T-helper 17 cell (primary cell): ENCODE measurements around the gene RCAN2. TPM values are rescaled to one million over a fixed set of nuclear protein-coding genes. Genes with fewer than 3 reads are reported as not detected.

Experiments
- ATAC-seq: fragments of 150-1000 bp; cut with Tn5 transposase; 2 replicates; pipeline ENCODE4 v1.10.0; 2021; ENCODE audit warnings: mild to moderate bottlenecking, moderate library complexity
- DNase-seq, 3 donors: peaks; one replicate each; pipeline versions ENCODE4 v3.0.0 to v3.0.0-alpha.2; 2020 to 2021
- H3K9me3 ChIP-seq: one replicate; pipeline ENCODE4 v1.7.0; 2013; ENCODE audit warnings: low read length, mild to moderate bottlenecking; ENCODE audit not compliant: control insufficient read depth, poor library complexity, severe bottlenecking
- H3K27ac Mint-ChIP-seq: one replicate; pipeline ENCODE4 v1.8.0; 2022; ENCODE audit warnings: mild to moderate bottlenecking, moderate library complexity, mixed read lengths
- H3K27me3 Mint-ChIP-seq: one replicate; pipeline ENCODE4 v1.8.0; 2022; ENCODE audit warnings: mixed read lengths
- H3K36me3 Mint-ChIP-seq: one replicate; pipeline ENCODE4 v1.8.0; 2022; ENCODE audit warnings: low read depth, mixed read lengths
- H3K4me1 Mint-ChIP-seq: one replicate; pipeline ENCODE4 v1.8.0; 2022; ENCODE audit warnings: mild to moderate bottlenecking, mixed read lengths
- H3K4me3 Mint-ChIP-seq: one replicate; pipeline ENCODE4 v1.8.0; 2022; ENCODE audit warnings: mild to moderate bottlenecking, moderate library complexity, mixed read lengths
- total RNA-seq, 4 donors: library from RNA in 2 of 4; stranded (reverse) in 2 of 4; gene quantifications; one replicate each; pipeline ENCODE4 v1.2.3 and lab custom pipeline; 2022 to 2026

RCAN2 gene
- total RNA-seq, 2 donors from 2014 or later, result not detected

DNA sequence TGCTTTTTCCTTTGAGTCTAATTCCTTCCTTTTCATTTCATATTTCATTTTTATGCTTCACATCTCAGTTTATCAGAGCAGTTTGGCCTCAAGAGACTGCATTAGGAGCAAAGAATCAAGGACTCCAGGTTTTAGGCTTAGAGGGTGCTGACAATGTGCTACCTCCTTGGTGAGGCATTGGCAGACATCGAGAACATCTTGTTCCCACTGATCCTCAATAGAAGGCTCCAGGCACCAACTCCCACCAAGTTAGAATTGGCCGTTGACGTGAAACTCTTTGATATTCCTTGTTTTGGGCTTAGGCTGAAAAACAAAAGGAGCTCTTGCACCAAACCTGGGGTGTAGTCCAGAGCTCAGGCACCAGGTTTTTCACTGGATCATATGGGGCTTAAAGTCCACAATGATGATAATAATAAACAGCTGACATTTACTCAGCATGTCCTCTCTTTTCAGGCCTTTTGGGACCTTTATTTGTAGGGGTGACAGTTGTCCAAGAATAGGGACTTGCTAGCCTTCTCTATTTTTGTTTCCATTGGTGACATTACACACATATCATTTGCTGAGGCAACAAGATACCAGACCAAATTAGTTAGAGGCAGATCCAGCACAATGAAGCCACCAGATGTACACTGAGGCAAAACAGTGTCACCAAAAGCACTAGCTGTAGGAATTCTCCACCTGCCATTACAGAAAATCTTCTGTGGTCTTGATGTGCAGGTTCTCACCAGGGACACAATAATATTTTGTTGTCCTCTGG is 239.5 kb downstream of the RCAN2 start:
- no peaks in the 10 kb centered on the region for H3K36me3 Mint-ChIP-seq
- H3K9me3 ChIP-seq, result no peaks in the 10 kb centered on the region
- no peak for ATAC-seq
- H3K4me3 Mint-ChIP-seq, result no peak overlapping the region
- H3K27me3 Mint-ChIP-seq, result peaks cover 15% of the 10 kb centered on the region
- no peak overlapping the region for H3K27ac Mint-ChIP-seq
- no peaks in the 10 kb centered on the region for H3K4me1 Mint-ChIP-seq
- DNase-seq, result no peak

DNA sequence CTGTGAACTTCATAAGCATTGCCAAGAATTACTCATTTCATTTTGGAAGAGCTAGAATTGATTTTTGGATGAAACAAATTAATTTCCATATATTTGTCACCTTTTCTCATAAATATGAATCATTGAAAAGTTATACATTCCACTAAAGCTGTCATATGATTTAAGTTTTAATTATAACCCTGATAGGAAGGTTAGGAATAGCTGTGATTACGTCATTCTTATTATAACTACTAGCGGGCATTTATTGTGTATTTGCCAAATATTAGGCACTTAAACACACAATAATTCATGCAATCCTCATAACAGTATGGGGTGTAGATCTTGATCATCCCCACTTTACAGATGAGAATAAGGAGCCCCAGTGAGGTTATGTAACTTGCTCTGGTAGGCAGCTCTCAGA is 243.1 kb downstream of the RCAN2 start:
- Mint-ChIP-seq H3K4me1 (no peaks in the 10 kb centered on the region), H3K4me3 (no peak overlapping the region), H3K27me3 (peaks cover 15% of the 10 kb centered on the region), H3K36me3 (no peaks in the 10 kb centered on the region), H3K27ac (no peak overlapping the region)
- H3K9me3 ChIP-seq, result no peaks in the 10 kb centered on the region
- no peak for DNase-seq
- no peak for ATAC-seq

DNA sequence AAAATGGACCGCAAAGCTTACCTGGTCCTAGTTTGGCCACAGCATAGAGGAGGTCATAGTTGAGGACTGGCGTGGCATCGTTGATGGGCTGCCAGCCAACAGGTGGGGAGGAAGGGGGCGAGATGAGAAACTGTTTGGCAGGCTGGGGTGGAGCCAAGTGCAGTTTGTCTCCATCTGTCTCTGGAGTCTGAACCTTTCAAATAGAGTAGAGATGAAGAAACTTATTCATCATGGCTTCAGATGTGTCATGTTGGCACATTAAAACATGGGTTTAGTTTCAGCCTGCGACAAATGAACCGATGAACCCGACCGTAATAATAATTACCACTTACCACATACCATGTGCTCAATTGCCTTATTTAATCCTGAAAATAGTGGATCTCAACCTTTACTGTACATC is 244.5 kb downstream of the RCAN2 start:
- Mint-ChIP-seq H3K4me1 (peaks cover 2% of the 10 kb centered on the region), H3K27ac (no peak overlapping the region), H3K36me3 (no peaks in the 10 kb centered on the region), H3K4me3 (no peak overlapping the region), H3K27me3 (peaks cover 27% of the 10 kb centered on the region)
- DNase-seq (no peak), ATAC-seq (no peak)
- H3K9me3 ChIP-seq, result no peaks in the 10 kb centered on the region

DNA sequence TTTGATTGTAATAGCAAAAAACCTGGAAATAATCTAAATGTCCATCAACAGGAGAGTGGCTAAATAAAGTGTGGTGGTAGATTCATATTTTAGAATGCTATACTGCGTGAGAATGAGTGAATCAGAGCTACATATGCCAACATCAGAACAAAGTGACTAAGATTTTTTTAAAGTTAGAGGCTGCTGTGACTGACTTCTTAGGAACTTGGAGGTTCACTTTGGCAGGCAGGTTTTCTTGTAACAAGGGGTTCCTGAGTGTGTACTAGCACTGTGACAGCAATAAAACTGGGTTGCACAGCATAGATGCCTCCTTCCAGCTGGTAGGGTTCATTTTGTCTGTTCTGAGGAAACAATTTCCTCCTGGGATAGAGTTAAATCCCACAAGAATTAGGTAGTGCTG is 245.2 kb downstream of the RCAN2 start:
- H3K9me3 ChIP-seq, result no peaks in the 10 kb centered on the region
- DNase-seq (no peak), ATAC-seq (no peak)
- Mint-ChIP-seq H3K36me3 (no peaks in the 10 kb centered on the region), H3K27ac (no peak overlapping the region), H3K4me3 (no peak overlapping the region), H3K4me1 (peaks cover 2% of the 10 kb centered on the region), H3K27me3 (peaks cover 27% of the 10 kb centered on the region)

DNA sequence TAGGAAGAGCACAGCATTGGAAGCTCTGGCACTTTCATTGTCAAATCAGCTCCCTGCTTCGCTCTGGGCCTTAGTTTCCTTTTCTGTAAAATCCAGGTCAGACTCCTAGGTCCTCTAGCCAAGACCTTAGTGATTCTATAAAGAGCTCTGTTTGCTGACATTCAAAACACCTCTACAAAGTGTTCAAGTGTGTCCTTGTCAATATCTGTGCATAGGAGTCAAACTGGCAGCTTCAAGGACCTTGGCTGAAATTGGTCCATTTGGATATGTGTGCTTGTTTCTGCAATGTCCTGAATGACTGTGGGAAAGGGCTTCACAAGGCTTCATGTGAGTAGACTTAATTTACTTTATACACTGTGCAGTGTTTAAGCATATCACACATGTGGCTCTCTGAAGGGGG is 246.6 kb downstream of the RCAN2 start:
- DNase-seq (no peak), ATAC-seq (no peak)
- Mint-ChIP-seq H3K27me3 (peaks cover 31% of the 10 kb centered on the region), H3K4me1 (peaks cover 2% of the 10 kb centered on the region), H3K36me3 (no peaks in the 10 kb centered on the region), H3K4me3 (no peak overlapping the region), H3K27ac (no peak overlapping the region)
- no peaks in the 10 kb centered on the region for H3K9me3 ChIP-seq

DNA sequence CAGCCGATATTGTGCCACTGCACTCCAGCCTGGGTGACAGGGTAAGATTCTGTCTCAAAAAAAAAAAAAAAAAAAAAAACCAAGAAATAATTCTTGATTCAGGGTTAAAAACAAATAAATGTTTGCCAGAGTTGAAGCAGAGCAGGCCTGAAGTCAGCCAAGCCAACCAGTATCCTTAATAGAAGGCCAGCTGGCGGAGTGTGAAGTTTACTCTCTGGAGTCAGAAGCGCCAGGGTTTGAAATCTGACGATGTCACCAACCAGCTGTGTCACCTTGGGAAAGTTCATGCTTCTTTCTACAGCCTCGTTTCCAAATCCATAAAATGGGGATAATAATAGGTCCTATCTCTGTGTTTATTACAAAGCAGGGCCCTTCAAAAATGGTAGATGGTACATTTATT is 247.5 kb downstream of the RCAN2 start:
- Mint-ChIP-seq H3K27ac (no peak overlapping the region), H3K4me1 (peaks cover 2% of the 10 kb centered on the region), H3K27me3 (peaks cover 36% of the 10 kb centered on the region), H3K36me3 (no peaks in the 10 kb centered on the region), H3K4me3 (no peak overlapping the region)
- ATAC-seq, result no peak
- no peaks in the 10 kb centered on the region for H3K9me3 ChIP-seq
- no peak for DNase-seq

DNA sequence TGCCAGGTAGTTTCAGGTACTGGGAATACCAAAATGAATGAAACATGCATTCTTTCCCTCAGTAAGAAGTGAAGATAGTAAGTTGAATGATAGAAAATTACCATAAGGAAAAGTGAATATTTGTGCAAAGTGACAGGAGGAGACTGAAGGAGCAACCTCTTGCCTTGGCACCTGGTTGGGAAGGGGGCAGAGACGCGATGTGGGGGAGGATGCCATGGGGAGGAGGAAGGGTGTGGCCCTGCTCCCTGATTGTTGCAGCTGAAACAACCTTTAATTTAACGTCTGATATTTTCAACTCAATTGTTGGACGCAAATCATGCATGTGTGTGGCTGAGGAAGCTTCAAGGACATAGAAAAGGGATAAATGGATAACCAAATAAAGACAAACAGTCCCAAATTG is 248.3 kb downstream of the RCAN2 start:
- no peaks in the 10 kb centered on the region for H3K9me3 ChIP-seq
- ATAC-seq (no peak), DNase-seq (no peak)
- no peak overlapping the region for H3K4me3 Mint-ChIP-seq
- H3K27me3 Mint-ChIP-seq, result peaks cover 44% of the 10 kb centered on the region
- H3K27ac Mint-ChIP-seq, result no peak overlapping the region
- H3K4me1 Mint-ChIP-seq, result peaks cover 2% of the 10 kb centered on the region
- H3K36me3 Mint-ChIP-seq, result no peaks in the 10 kb centered on the region

DNA sequence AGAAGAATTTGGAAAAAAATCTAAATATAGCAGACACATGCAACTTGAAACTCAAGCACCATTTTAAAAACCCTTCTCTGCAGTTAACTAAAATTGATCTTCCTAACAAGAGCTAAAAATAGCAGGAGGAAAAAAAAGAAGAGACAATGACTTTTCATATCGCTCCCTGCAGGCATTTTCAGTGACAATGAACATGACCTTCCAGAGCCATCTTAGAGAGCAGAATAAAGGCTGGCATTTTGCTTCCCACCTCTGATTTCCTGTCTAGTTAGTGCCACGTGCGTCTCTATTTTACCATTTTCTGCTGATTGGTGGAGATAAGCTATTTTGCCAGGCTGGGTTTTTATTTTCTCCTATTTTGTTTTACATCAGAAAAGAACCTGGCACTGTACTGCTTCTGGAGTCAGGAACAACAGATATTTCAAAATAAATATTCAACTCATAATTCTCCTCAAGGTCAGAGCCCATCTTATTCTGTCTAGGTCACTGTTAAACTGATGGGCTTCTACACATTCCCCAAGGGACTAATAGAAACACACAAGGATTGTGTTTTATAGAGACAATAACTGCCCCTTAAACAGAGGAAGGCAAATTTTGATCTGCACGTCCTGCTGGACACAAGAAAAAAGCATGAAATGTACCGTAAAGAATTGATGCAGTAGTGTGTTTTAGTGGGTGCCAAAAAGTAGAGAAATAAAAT is 250.2 kb downstream of the RCAN2 start:
- ATAC-seq (no peak), DNase-seq (no peak)
- no peak overlapping the region for H3K27ac Mint-ChIP-seq

DNA sequence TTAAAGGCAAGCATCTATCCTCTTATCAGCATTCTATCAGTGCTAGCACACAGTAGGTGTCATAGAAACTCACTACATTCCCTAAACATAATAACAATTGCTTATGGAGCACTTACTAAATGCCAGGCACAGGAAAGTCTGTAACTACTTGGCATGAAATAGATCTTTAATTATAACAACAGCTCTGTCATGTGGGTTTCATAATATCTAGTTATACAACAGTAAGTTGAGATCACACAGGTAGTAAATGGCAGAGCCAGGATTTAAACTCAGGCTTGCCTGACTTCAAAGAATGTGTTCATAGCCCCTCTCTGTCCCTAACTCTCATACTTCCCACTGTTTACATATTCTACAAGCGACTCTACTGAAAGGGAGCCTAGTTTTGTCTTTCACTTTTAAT is 254.5 kb downstream of the RCAN2 start:
- Mint-ChIP-seq H3K36me3 (peaks cover 2% of the 10 kb centered on the region), H3K27ac (no peak overlapping the region), H3K27me3 (peaks cover 48% of the 10 kb centered on the region), H3K4me3 (no peak overlapping the region), H3K4me1 (no peaks in the 10 kb centered on the region)
- DNase-seq (no peak), ATAC-seq (no peak)
- no peaks in the 10 kb centered on the region for H3K9me3 ChIP-seq

More for the DNA sequence above, 250.2 kb downstream of the RCAN2 start:
- Mint-ChIP-seq H3K4me3 (no peak overlapping the region), H3K27me3 (peaks cover 51% of the 10 kb centered on the region), H3K4me1 (peaks cover 2% of the 10 kb centered on the region), H3K36me3 (peaks cover 2% of the 10 kb centered on the region)
- H3K9me3 ChIP-seq, result no peaks in the 10 kb centered on the region

DNA sequence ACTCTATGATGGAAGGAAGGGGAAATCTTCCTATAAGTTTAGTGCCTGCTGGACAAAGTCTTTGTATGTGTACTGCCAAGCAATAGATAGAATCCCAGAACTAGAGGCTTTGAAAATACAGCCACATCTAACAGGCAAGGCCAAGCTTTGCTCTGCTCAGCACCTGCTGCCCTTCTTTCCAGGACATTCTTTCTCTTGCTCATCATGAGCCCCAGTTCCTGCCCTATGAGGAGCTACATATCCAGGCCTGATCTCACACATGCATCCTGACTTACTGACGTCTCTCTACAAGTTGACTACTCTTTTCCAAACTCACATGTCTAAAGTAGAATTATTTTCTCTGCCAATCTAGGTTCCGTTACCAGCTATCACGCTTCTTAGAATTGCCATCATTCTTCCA is 256.0 kb downstream of the RCAN2 start:
- no peak for DNase-seq
- no peak overlapping the region for H3K4me3 Mint-ChIP-seq
- no peak for ATAC-seq
- no peak overlapping the region for H3K27ac Mint-ChIP-seq
- H3K36me3 Mint-ChIP-seq, result peaks cover 2% of the 10 kb centered on the region
- no peaks in the 10 kb centered on the region for H3K4me1 Mint-ChIP-seq
- no peaks in the 10 kb centered on the region for H3K9me3 ChIP-seq
- peaks cover 48% of the 10 kb centered on the region for H3K27me3 Mint-ChIP-seq

DNA sequence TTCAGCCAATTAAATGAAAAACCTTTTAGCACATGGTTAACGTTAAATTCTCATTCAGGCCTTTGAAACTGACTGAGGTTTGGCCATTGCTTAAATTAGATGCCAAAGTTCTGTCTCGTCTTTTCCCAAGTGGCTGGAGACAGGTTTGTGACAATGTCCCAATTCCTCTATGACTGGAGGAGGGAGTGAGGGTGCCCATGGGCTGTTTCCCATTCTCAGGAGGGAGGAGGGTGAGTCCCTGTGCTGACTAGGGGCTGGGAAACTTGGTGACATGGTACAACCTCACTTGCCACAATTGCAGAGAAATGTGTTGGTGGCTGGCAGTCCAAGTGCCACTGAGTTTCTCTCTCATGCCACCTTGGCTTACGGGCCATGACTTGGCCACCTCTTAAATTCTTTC is 256.5 kb downstream of the RCAN2 start:
- H3K36me3 Mint-ChIP-seq, result peaks cover 2% of the 10 kb centered on the region
- no peaks in the 10 kb centered on the region for H3K4me1 Mint-ChIP-seq
- no peak overlapping the region for H3K4me3 Mint-ChIP-seq
- DNase-seq (no peak), ATAC-seq (no peak)
- H3K9me3 ChIP-seq, result no peaks in the 10 kb centered on the region
- no peak overlapping the region for H3K27ac Mint-ChIP-seq
- H3K27me3 Mint-ChIP-seq, result peaks cover 45% of the 10 kb centered on the region

DNA sequence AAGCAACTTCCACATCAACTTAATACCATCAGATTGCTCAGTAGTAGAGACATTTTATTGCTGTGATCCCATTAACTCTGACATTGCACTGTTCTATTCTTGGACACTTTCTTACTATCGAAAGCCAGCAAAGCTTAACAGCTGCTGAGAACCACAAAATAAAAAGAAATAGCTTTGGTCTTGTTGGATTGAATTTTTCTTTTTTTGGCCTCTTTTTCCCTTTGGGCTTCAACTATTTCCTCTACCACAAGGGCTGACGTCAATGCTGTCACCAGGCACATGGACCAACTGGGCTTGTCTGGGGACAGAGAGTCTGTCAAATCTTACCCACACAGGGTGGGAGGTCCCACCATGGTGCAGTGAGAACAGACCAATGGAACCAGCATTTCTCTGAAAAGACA is 257.1 kb downstream of the RCAN2 start:
- ATAC-seq (no peak), DNase-seq (no peak)
- H3K9me3 ChIP-seq, result no peaks in the 10 kb centered on the region
- H3K4me1 Mint-ChIP-seq, result no peaks in the 10 kb centered on the region
- H3K36me3 Mint-ChIP-seq, result peaks cover 4% of the 10 kb centered on the region
- H3K4me3 Mint-ChIP-seq, result no peak overlapping the region
- peaks cover 40% of the 10 kb centered on the region for H3K27me3 Mint-ChIP-seq
- no peak overlapping the region for H3K27ac Mint-ChIP-seq

DNA sequence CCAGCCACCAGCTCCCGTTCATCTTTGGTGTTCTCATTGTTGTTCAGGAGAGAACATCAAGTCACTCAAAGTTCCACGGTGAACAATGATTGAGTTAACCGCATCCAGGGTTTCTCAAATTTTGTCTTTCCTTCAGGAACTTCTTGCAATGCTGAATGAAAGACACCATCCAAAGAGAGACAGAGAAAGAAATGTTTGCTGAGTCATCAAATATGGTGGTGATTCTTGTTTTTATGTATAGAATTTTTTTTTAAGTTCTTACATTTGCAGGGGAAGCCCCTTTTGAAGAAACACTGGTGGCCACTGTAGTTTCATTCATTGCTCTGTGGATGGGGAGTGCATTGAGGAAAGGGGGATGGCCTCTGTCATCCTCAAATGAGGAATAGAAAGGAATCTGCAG is 258.1 kb downstream of the RCAN2 start:
- ATAC-seq (no peak), DNase-seq (no peak)
- no peaks in the 10 kb centered on the region for H3K9me3 ChIP-seq
- Mint-ChIP-seq H3K27me3 (peaks cover 29% of the 10 kb centered on the region), H3K4me3 (no peak overlapping the region), H3K27ac (no peak overlapping the region), H3K4me1 (no peaks in the 10 kb centered on the region), H3K36me3 (peaks cover 4% of the 10 kb centered on the region)

DNA sequence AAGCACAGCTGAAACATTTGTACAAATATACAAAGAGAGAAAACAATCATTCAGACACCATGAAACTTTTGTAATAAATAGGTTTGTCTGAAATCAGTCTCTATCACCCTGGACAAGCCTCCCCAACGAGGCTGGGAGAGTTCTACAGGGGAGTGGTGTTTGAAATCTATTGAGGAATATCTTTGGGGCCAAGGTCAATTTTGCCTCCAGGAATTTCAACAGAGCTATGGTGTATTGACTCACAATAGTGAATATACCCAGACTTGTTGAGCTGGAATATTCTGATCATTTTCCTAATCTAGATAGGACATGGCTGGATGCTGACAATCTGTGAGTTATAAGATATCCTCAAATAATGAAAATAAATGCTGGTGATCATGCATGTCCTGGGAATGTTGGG is 269.0 kb downstream of the RCAN2 start:
- no peaks in the 10 kb centered on the region for H3K4me1 Mint-ChIP-seq

More for the DNA sequence above, 269.0 kb downstream of the RCAN2 start:
- no peak overlapping the region for H3K4me3 Mint-ChIP-seq
- H3K27me3 Mint-ChIP-seq, result peaks cover 21% of the 10 kb centered on the region
- no peaks in the 10 kb centered on the region for H3K9me3 ChIP-seq
- H3K27ac Mint-ChIP-seq, result no peak overlapping the region
- H3K36me3 Mint-ChIP-seq, result no peaks in the 10 kb centered on the region
- ATAC-seq (no peak), DNase-seq (no peak)
